IPS DF 6.9 (cell line): ENCODE data around the gene UBQLN4.

ENCODE experiments used
- DNase-seq: peaks from one replicate; pipeline ENCODE4 v3.0.0-alpha.2; 2013; ENCODE audit warnings: low read depth, low spot score
- H3K27ac ChIP-seq: one replicate; pipeline ENCODE4 v1.5.1; 2013; ENCODE audit warnings: low read length, control low read depth
- H3K27me3 ChIP-seq: 2 replicates; pipeline ENCODE4 v1.6.1; 2013; ENCODE audit warnings: mild to moderate bottlenecking, low read length; ENCODE audit not compliant: control insufficient read depth, insufficient read depth
- H3K36me3 ChIP-seq: 2 replicates; pipeline ENCODE4 v1.6.1; 2013; ENCODE audit warnings: low read length; ENCODE audit not compliant: control insufficient read depth, insufficient read depth
- H3K4me1 ChIP-seq: 2 replicates; pipeline ENCODE4 v1.6.1; 2013; ENCODE audit warnings: low read length; ENCODE audit not compliant: control insufficient read depth, insufficient read depth
- H3K4me3 ChIP-seq: 2 replicates; pipeline ENCODE4 v1.5.1; 2013; ENCODE audit warnings: mild to moderate bottlenecking, low read length
- H3K9me3 ChIP-seq: 2 replicates; pipeline ENCODE4 v1.6.1; 2013; ENCODE audit warnings: low read length, inconsistent platforms; ENCODE audit not compliant: control insufficient read depth, insufficient read depth
- WGBS: extraction: QIAGEN DNeasy Blood & Tissue Kit; methylation state at CpG from one replicate; pipeline ENCODE4 v1.1.7; 2013; ENCODE audit warnings: mixed read lengths, missing lambda C conversion rate; ENCODE audit not compliant: insufficient read length, insufficient coverage; 5-methylcytosine and 5-hydroxymethylcytosine counted together

UBQLN4 gene

DNA sequence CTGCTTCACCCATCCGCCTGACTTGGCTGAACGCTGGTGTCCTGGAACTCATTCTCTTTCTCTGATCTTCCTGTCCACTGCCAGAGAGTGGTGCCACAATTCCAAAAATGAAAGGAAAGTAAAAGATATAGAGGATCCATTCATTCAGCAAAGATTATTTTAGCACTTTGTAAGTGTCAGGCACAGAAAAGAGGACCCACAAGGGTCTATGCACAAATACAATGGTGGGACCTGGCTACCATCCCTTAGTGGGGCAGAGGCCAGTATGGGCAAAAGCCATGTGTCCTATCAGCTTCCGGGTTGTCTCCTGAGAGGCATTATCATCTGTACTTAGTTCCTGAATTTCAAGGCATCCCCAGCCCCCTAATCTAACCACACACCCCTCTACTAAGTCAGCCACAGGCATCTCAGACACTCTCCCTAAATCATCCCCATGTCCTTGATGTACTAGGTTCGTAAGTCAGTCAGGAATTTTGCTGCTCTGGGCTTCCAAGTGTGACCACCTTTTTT is 51.9 kb downstream of the UBQLN4 start:
- WGBS: no CpG with 5 or more reads among the region's 4 CpGs
- H3K27me3 ChIP-seq: no peaks in the 10 kb centered on the region
- no peaks in the 10 kb centered on the region for H3K36me3 ChIP-seq
- no peaks in the 10 kb centered on the region for H3K9me3 ChIP-seq
- no peak for DNase-seq
- H3K4me3 ChIP-seq: no peak overlapping the region
- H3K27ac ChIP-seq: no peak overlapping the region
- H3K4me1 ChIP-seq: no peaks in the 10 kb centered on the region

DNA sequence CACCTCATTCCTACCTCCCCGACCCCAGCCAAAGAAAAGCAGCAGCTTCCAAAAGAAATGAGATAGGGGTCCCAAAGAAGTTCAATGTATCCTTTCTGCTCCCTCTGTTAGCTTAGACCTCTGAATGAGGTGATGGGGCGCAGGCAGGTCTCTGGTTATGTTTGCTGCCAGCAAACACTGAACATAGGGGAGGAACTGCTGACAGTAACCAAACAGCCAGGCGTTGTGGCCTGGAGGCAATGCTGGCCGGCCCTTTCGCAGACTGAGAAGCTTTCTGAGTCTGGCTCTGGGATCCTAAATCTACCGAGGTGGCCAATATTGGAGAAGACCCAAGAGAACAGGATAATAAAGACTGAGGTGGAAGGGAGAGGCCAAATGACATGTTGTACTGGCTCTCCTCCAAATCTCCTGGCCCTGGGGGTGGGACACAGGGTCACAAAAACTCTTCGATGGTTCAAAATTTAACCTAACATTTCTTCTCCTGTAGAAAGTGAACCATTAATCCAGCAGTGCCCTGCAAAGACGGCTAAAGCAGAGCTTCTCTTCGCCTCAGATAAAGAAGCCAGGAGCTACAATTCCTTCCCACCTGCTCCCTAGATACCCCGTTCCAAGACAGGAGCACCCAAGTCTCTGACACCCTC is 52.5 kb downstream of the UBQLN4 start:
- DNase-seq: no peak
- Histone ChIP-seq H3K9me3 (no peaks in the 10 kb centered on the region), H3K27me3 (no peaks in the 10 kb centered on the region), H3K4me3 (no peak overlapping the region), H3K27ac (no peak overlapping the region), H3K4me1 (no peaks in the 10 kb centered on the region), H3K36me3 (no peaks in the 10 kb centered on the region)
- WGBS: no CpG with 5 or more reads among the region's 10 CpGs

DNA sequence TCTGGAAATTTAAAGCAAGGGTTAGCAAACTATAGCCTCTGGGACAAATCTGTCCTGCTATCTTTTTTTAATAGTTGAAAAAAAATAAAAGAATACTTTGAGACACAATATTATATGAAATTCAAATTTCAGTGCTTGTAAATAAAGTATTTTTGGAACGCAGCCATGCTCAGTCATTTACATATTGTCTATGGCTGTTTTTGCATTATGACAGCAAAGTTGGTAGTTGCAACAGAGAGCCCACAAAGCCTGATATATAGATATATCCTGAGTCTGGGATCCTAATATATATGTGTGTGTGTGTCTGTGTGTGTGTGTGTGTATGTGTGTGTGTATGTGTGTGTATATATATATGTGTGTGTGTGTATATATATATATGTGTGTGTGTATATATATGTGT is 53.6 kb downstream of the UBQLN4 start:
- Histone ChIP-seq H3K36me3 (no peaks in the 10 kb centered on the region), H3K4me3 (no peak overlapping the region), H3K4me1 (no peaks in the 10 kb centered on the region), H3K27ac (no peak overlapping the region), H3K9me3 (no peaks in the 10 kb centered on the region), H3K27me3 (no peaks in the 10 kb centered on the region)
- no peak for DNase-seq
- WGBS: no CpG with 5 or more reads among the region's 1 CpG

DNA sequence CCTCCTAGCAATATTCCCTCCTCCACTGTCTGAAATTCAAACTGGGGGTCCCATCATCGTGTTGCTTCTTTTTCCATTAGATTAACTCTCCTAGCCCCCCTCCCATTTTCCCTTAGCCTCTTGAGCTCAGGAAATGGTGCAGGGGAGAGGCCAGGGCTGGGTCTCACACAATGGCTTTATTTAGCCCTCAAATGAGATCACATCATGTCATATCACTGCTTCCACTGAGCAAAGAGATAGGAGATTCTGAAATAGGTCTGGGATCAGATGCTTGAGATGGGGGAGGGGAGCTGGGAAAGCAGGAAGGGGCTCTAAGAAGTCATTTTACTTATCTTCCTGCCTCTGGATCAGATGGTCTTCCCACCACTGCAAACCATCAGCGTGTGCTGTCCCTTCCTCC is 57.4 kb downstream of the UBQLN4 start:
- Histone ChIP-seq H3K4me3 (no peak overlapping the region), H3K36me3 (no peaks in the 10 kb centered on the region), H3K27ac (no peak overlapping the region), H3K4me1 (no peaks in the 10 kb centered on the region), H3K27me3 (no peaks in the 10 kb centered on the region), H3K9me3 (no peaks in the 10 kb centered on the region)
- WGBS: no CpG with 5 or more reads among the region's 2 CpGs
- DNase-seq: no peak

DNA sequence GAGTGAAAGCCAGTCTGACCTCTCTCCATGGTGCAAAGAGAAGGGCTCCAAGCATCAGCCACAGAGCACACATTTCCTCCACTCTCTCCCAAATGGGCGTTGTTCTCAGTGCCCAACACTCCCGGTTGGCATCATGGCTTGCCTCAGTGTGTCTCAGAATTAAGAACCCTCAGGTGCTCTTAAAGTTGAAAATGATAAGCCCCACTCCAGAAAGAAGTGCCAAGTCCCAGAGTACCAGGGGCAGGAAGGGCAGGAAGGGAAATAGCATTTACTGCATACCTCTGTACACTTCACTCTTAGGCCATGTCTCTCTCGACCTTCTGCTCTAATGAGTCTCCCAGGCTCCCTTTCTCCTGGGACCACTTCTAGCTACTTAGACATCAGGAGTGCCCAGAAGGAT is 60.0 kb downstream of the UBQLN4 start:
- H3K4me3 ChIP-seq: no peak overlapping the region
- WGBS: no CpG with 5 or more reads among the region's 3 CpGs
- no peaks in the 10 kb centered on the region for H3K27me3 ChIP-seq

DNA sequence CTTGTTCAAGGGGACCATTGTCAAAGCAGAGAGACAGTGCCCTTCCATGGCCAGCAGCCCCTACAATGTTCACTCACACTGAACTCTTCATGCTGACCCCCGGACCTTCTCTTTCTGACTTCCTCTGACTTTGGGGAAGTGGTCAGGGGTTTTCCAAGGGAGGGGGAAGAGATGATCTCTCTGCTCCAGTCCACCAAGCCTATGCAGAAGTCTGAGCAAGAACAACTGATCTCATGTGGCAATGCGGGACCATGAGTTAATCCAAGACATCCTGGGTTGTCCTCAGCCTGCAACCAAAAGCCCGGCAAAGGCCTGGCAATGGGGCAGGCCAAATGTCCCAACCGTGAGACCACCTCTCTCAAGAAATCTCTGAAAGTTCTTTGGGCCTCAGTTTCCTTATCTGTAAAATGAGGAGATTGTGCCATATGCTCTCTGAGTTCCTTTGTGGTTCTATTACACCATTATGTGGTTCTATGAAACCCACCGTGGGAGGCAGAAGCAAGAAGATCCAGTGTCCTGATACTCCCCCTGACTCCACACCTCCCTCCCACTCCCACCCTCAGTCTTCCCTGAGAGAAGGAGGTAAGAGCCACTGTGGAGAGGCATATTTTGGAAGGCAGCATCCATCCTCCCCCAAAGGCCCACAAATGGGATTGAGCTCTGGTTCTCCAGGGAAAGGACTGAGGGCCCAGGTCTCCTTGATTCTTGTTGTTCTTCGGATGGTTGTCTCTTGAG is 63.4 kb downstream of the UBQLN4 start:
- Histone ChIP-seq H3K4me1 (peaks cover 3% of the 10 kb centered on the region; the same call in 1 of the 2 replicates), H3K9me3 (no peaks in the 10 kb centered on the region), H3K4me3 (no peak overlapping the region), H3K27ac (no peak overlapping the region), H3K27me3 (no peaks in the 10 kb centered on the region), H3K36me3 (no peaks in the 10 kb centered on the region)
- no CpG with 5 or more reads among the region's 6 CpGs for WGBS
- no peak for DNase-seq

More for the DNA sequence above, 60.0 kb downstream of the UBQLN4 start:
- no peaks in the 10 kb centered on the region for H3K9me3 ChIP-seq
- H3K27ac ChIP-seq: no peak overlapping the region
- DNase-seq: no peak
- no peaks in the 10 kb centered on the region for H3K36me3 ChIP-seq
- H3K4me1 ChIP-seq: peaks cover 3% of the 10 kb centered on the region; the same call in 1 of the 2 replicates

DNA sequence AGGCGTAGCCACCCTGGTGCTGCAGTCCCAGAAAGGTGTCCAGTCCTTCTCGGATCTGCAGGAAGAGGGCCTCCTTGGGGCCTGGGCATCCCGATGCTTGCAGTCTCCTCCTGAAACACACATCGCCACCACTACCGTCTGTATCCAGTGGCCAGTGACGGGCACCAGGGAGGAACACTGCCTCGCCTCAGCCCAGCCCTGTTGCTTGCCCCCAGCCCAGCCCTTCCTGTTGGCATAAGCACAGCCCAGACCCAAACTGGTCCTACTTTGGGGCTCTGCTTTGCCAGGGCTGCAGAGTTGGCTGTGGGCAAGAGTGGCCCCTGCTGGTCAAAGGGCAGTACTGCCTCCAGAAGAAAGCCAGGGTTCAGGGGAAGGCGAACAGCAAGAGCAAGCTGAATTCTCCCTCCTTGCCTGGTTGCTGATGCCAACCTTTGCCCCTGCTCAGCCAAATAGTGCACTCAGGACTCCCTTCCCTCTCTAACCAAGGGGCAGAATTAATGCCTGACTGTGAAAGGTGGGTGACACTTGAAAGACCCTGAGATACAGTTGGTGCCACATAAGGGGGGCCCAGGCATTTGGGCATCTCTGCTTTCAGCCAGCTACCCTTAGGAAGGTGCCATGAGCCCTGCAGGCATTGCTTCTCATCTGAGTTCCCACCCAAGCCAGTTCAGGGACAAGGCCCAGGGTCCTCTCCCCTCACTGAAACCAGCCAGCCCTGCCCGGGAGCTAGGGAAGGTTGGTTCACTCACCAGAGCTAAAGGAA is 64.2 kb downstream of the UBQLN4 start:
- no peak overlapping the region for H3K4me3 ChIP-seq
- H3K36me3 ChIP-seq: no peaks in the 10 kb centered on the region
- no peak for DNase-seq
- H3K9me3 ChIP-seq: no peaks in the 10 kb centered on the region
- H3K27me3 ChIP-seq: no peaks in the 10 kb centered on the region
- WGBS: no CpG with 5 or more reads among the region's 9 CpGs
- H3K27ac ChIP-seq: no peak overlapping the region
- peaks cover 3% of the 10 kb centered on the region; the same call in 1 of the 2 replicates for H3K4me1 ChIP-seq
